ENCODE results near the gene SCN1B. TPM values are rescaled to one million over a fixed set of nuclear protein-coding genes. Genes with fewer than 3 reads are reported as not detected.

SCN1B gene
- total and polyA plus RNA-seq, 10 of the 15 experiments (the other 5 are each of a cell fraction or from before 2014, with no cell fraction given), result 0.04 to 0.54 (median 0.11) TPM; not detected in 3

- intact Hi-C loops (cut with micrococcal nuclease; ENCODE audit: unreplicated experiment) (no loop called here), in situ Hi-C loops (cut with MboI) (no loop called here)
- Histone ChIP-seq H3K27me3 (replicated peaks in 1 of 2; ENCODE audit: control insufficient read depth in 2 of 2, insufficient read depth in 2 of 2, low read length in 1 of 2) (no peaks in the 10 kb centered on the region), H3K27ac (ENCODE audit: control insufficient read depth, insufficient read depth) (no peak overlapping the region), H3K9ac (ENCODE audit: control insufficient read depth, insufficient read depth, low read length) (no peak overlapping the region), H3K4me2 (ENCODE audit: control insufficient read depth, insufficient read depth) (no peak overlapping the region), H4K20me1 (ENCODE audit: control insufficient read depth, insufficient read depth) (no peaks in the 10 kb centered on the region), H2AFZ (ENCODE audit: control insufficient read depth, low read depth, low read length) (no peak overlapping the region), H3K9me3 (replicated peaks; ENCODE audit: control insufficient read depth, insufficient read depth, low read length) (no peaks in the 10 kb centered on the region), H3K4me3 (no peak overlapping the region), H3K79me2 (ENCODE audit: control insufficient read depth, insufficient read depth, low read length) (no peaks in the 10 kb centered on the region), H3K4me1 (ENCODE audit: control insufficient read depth, insufficient read depth, low read length) (no peaks in the 10 kb centered on the region), H3K36me3 (ENCODE audit: control insufficient read depth in 2 of 2, insufficient read depth in 2 of 2, low read length in 1 of 2) (peaks cover 6 to 31% of the 10 kb centered on the region in 2 experiments)
- DNase-seq (ENCODE audit: low read depth, low spot score) (no peak), FAIRE-seq (no peak), ATAC-seq (no peak)
- ChIA-PET CTCF (no interaction called here), POLR2A (no interaction called here), RAD21 (ENCODE audit: unreplicated experiment) (no interaction called here), SMC1A (ENCODE audit: uncharacterized antibody, unreplicated experiment) (no interaction called here)
- 93% methylated on average over 6 of the region's 6 CpGs for WGBS (ENCODE audit: insufficient coverage, insufficient replicate concordance, low lambda C conversion rate, missing lambda C conversion rate)
- TSS peak; percentile 6 for BruUV-seq (replicated peaks)
- TF ChIP-seq SMAD1 (IDR thresholded peaks at IDR 0.05; ENCODE audit: low read depth, partially characterized antibody), result no peak
- TF ChIP-seq ETV6 (conservative IDR thresholded peaks at IDR 0.05 in 1 of 2, IDR thresholded peaks at IDR 0.05 in 1 of 2; ENCODE audit: borderline replicate concordance in 1 of 2, low read depth in 1 of 2), result no peak
- no peak for TF ChIP-seq SPI1 (IDR thresholded peaks at IDR 0.05; ENCODE audit: borderline replicate concordance, insufficient read depth, low read depth, low read length)
- TF ChIP-seq, protein P1, sequence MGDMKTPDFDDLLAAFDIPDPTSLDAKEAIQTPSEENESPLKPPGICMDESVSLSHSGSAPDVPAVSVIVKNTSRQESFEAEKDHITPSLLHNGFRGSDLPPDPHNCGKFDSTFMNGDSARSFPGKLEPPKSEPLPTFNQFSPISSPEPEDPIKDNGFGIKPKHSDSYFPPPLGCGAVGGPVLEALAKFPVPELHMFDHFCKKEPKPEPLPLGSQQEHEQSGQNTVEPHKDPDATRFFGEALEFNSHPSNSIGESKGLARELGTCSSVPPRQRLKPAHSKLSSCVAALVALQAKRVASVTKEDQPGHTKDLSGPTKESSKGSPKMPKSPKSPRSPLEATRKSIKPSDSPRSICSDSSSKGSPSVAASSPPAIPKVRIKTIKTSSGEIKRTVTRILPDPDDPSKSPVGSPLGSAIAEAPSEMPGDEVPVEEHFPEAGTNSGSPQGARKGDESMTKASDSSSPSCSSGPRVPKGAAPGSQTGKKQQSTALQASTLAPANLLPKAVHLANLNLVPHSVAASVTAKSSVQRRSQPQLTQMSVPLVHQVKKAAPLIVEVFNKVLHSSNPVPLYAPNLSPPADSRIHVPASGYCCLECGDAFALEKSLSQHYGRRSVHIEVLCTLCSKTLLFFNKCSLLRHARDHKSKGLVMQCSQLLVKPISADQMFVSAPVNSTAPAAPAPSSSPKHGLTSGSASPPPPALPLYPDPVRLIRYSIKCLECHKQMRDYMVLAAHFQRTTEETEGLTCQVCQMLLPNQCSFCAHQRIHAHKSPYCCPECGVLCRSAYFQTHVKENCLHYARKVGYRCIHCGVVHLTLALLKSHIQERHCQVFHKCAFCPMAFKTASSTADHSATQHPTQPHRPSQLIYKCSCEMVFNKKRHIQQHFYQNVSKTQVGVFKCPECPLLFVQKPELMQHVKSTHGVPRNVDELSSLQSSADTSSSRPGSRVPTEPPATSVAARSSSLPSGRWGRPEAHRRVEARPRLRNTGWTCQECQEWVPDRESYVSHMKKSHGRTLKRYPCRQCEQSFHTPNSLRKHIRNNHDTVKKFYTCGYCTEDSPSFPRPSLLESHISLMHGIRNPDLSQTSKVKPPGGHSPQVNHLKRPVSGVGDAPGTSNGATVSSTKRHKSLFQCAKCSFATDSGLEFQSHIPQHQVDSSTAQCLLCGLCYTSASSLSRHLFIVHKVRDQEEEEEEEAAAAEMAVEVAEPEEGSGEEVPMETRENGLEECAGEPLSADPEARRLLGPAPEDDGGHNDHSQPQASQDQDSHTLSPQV (IDR thresholded peaks at IDR 0.05), result no peak
- no peak for TF ChIP-seq STAT1 (conservative IDR thresholded peaks at IDR 0.05)
- TF ChIP-seq NFYB (IDR thresholded peaks at IDR 0.05; ENCODE audit: insufficient read depth, low read depth, low read length), result no peak
- no peak for TF ChIP-seq ZSCAN29 (IDR thresholded peaks at IDR 0.05)
- TF ChIP-seq, protein P2, sequence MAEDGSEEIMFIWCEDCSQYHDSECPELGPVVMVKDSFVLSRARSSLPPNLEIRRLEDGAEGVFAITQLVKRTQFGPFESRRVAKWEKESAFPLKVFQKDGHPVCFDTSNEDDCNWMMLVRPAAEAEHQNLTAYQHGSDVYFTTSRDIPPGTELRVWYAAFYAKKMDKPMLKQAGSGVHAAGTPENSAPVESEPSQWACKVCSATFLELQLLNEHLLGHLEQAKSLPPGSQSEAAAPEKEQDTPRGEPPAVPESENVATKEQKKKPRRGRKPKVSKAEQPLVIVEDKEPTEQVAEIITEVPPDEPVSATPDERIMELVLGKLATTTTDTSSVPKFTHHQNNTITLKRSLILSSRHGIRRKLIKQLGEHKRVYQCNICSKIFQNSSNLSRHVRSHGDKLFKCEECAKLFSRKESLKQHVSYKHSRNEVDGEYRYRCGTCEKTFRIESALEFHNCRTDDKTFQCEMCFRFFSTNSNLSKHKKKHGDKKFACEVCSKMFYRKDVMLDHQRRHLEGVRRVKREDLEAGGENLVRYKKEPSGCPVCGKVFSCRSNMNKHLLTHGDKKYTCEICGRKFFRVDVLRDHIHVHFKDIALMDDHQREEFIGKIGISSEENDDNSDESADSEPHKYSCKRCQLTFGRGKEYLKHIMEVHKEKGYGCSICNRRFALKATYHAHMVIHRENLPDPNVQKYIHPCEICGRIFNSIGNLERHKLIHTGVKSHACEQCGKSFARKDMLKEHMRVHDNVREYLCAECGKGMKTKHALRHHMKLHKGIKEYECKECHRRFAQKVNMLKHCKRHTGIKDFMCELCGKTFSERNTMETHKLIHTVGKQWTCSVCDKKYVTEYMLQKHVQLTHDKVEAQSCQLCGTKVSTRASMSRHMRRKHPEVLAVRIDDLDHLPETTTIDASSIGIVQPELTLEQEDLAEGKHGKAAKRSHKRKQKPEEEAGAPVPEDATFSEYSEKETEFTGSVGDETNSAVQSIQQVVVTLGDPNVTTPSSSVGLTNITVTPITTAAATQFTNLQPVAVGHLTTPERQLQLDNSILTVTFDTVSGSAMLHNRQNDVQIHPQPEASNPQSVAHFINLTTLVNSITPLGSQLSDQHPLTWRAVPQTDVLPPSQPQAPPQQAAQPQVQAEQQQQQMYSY (CRISPR knock-in tag; IDR thresholded peaks at IDR 0.05), result no peak
- TF ChIP-seq, protein P3, sequence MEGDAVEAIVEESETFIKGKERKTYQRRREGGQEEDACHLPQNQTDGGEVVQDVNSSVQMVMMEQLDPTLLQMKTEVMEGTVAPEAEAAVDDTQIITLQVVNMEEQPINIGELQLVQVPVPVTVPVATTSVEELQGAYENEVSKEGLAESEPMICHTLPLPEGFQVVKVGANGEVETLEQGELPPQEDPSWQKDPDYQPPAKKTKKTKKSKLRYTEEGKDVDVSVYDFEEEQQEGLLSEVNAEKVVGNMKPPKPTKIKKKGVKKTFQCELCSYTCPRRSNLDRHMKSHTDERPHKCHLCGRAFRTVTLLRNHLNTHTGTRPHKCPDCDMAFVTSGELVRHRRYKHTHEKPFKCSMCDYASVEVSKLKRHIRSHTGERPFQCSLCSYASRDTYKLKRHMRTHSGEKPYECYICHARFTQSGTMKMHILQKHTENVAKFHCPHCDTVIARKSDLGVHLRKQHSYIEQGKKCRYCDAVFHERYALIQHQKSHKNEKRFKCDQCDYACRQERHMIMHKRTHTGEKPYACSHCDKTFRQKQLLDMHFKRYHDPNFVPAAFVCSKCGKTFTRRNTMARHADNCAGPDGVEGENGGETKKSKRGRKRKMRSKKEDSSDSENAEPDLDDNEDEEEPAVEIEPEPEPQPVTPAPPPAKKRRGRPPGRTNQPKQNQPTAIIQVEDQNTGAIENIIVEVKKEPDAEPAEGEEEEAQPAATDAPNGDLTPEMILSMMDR (IDR thresholded peaks at IDR 0.05 in 2 of 3, conservative IDR thresholded peaks at IDR 0.05 in 1 of 3; ENCODE audit: control insufficient read depth in 2 of 3, extremely low read depth in 1 of 3, insufficient read depth in 1 of 3, low read depth in 3 of 3, low read length in 3 of 3), result no peak
- TF ChIP-seq, protein P4, sequence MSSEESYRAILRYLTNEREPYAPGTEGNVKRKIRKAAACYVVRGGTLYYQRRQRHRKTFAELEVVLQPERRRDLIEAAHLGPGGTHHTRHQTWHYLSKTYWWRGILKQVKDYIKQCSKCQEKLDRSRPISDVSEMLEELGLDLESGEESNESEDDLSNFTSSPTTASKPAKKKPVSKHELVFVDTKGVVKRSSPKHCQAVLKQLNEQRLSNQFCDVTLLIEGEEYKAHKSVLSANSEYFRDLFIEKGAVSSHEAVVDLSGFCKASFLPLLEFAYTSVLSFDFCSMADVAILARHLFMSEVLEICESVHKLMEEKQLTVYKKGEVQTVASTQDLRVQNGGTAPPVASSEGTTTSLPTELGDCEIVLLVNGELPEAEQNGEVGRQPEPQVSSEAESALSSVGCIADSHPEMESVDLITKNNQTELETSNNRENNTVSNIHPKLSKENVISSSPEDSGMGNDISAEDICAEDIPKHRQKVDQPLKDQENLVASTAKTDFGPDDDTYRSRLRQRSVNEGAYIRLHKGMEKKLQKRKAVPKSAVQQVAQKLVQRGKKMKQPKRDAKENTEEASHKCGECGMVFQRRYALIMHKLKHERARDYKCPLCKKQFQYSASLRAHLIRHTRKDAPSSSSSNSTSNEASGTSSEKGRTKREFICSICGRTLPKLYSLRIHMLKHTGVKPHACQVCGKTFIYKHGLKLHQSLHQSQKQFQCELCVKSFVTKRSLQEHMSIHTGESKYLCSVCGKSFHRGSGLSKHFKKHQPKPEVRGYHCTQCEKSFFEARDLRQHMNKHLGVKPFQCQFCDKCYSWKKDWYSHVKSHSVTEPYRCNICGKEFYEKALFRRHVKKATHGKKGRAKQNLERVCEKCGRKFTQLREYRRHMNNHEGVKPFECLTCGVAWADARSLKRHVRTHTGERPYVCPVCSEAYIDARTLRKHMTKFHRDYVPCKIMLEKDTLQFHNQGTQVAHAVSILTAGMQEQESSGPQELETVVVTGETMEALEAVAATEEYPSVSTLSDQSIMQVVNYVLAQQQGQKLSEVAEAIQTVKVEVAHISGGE (CRISPR knock-in tag; IDR thresholded peaks at IDR 0.05), result no peak
Measured at GRCh38 chr19:35024095-35024494, 6.2 kb upstream of the SCN1B start.
